Neural progenitor cell (in vitro differentiated cells): ENCODE results near the gene FAAP100. TPM values are rescaled to one million over a fixed set of nuclear protein-coding genes. Genes with fewer than 3 reads are reported as not detected.

ENCODE experiments used
- DNase-seq: peaks from one replicate; pipeline ENCODE4 v3.0.0-alpha.2; 2016; ENCODE audit warnings: low spot score
- H2AFZ ChIP-seq: fragments of 200-600 bp; sonication (generic); replicated peaks from 2 replicates; pipeline ENCODE4 v1.6.1; 2016; ENCODE audit warnings: antibody characterized with exemption
- H3F3A ChIP-seq: fragments of 200-600 bp; sonication (generic); 2 replicates; pipeline ENCODE4 v1.6.1; 2016; ENCODE audit warnings: antibody characterized with exemption, low read depth
- H3K27ac ChIP-seq: fragments of 200-600 bp; sonication (generic); 2 replicates; pipeline ENCODE4 v1.5.1; 2016; ENCODE audit warnings: mild to moderate bottlenecking
- H3K27me3 ChIP-seq: fragments of 200-600 bp; sonication (generic); 2 replicates; pipeline ENCODE4 v1.6.1; 2016; ENCODE audit warnings: mild to moderate bottlenecking, moderate library complexity
- H3K36me3 ChIP-seq: fragments of 200-600 bp; sonication (generic); 2 replicates; pipeline ENCODE4 v1.5.1; 2016
- H3K4me1 ChIP-seq: fragments of 200-600 bp; sonication (generic); 2 replicates; pipeline ENCODE4 v1.6.1; 2016; ENCODE audit warnings: mixed run types
- H3K4me2 ChIP-seq: fragments of 200-600 bp; sonication (generic); 2 replicates; pipeline ENCODE4 v1.6.1; 2016
- H3K4me3 ChIP-seq: fragments of 200-600 bp; sonication (generic); 2 replicates; pipeline ENCODE4 v1.5.1; 2016
- H3K79me2 ChIP-seq: fragments of 200-600 bp; sonication (generic); 2 replicates; pipeline ENCODE4 v1.6.1; 2016; ENCODE audit warnings: low read depth
- H3K9ac ChIP-seq: fragments of 200-600 bp; sonication (generic); 2 replicates; pipeline ENCODE4 v1.6.1; 2016
- H3K9me3 ChIP-seq: fragments of 200-600 bp; sonication (generic); 2 replicates; pipeline ENCODE4 v1.5.1; 2016; ENCODE audit warnings: low read depth
- H4K20me1 ChIP-seq: fragments of 200-600 bp; sonication (generic); 2 replicates; pipeline ENCODE4 v1.6.1; 2016; ENCODE audit warnings: low read depth
- H3K27ac Mint-ChIP-seq: 3 replicates; pipeline ENCODE4 v1.8.0; 2021; ENCODE audit warnings: mixed read lengths
- H3K27me3 Mint-ChIP-seq: 2 replicates; pipeline ENCODE4 v1.8.0; 2022; ENCODE audit warnings: low read depth, mild to moderate bottlenecking, inconsistent platforms, moderate library complexity, mixed read lengths; ENCODE audit not compliant: insufficient read depth
- H3K36me3 Mint-ChIP-seq: 3 replicates; pipeline ENCODE4 v1.8.0; 2021; ENCODE audit warnings: mixed read lengths
- H3K4me1 Mint-ChIP-seq: 3 replicates; pipeline ENCODE4 v1.8.0; 2021; ENCODE audit warnings: mixed read lengths
- H3K4me3 Mint-ChIP-seq: 3 replicates; pipeline ENCODE4 v1.8.0; 2021; ENCODE audit warnings: mild to moderate bottlenecking, moderate library complexity, mixed read lengths
- H3K9me3 Mint-ChIP-seq: 3 replicates; pipeline ENCODE4 v1.8.0; 2020; ENCODE audit warnings: mixed read lengths
- CTCF ChIP-seq: fragments of 200-600 bp; sonication (generic); IDR thresholded peaks from 2 replicates; pipeline ENCODE4 v1.5.1; 2017; ENCODE audit warnings: antibody characterized with exemption, mild to moderate bottlenecking
- EZH2 ChIP-seq: fragments of 200-600 bp; sonication (generic); IDR thresholded peaks from 2 replicates; pipeline ENCODE4 v1.6.1; 2017; ENCODE audit warnings: antibody characterized with exemption, mild to moderate bottlenecking, moderate library complexity
- EZH2phosphoT487 ChIP-seq: fragments of 200-600 bp; sonication (generic); IDR thresholded peaks from 2 replicates; pipeline ENCODE4 v1.6.1; 2017; ENCODE audit warnings: antibody characterized with exemption
- total RNA-seq: library from RNA; depleted of rRNA; stranded (reverse); fragments of >200 nt; gene quantifications from 2 replicates; pipeline ENCODE4 v1.2.3, GENCODE V29; 2015; ENCODE audit warnings: low replicate concordance

The FAAP100 gene
- total RNA-seq, 1 donor from 2014 or later = 9.7 TPM

- H3K9ac ChIP-seq = no peak overlapping the region
- peaks cover 20% of the 10 kb centered on the region for H3K27me3 Mint-ChIP-seq
- peaks cover 16% of the 10 kb centered on the region for H3F3A ChIP-seq
These were observed 4.7 kb upstream of the FAAP100 start for GRCh38 chr17:81556863-81557262.

GRCh38 chr17:81556175-81556691 lies 4.1 kb upstream of the FAAP100 start:
- no peak overlapping the region for H3K27ac Mint-ChIP-seq
- H3K4me3 ChIP-seq = no peak overlapping the region

More at GRCh38 chr17:81556863-81557262, 4.7 kb upstream of the FAAP100 start:
- H4K20me1 ChIP-seq = no peaks in the 10 kb centered on the region
- H3K9me3 Mint-ChIP-seq = no peaks in the 10 kb centered on the region
- peaks cover 9% of the 10 kb centered on the region for H3K36me3 Mint-ChIP-seq
- no peak overlapping the region for H3K4me3 ChIP-seq
- no peak overlapping the region for H3K4me2 ChIP-seq
- no peaks in the 10 kb centered on the region for H3K36me3 ChIP-seq
- no peak for DNase-seq
- H3K27ac ChIP-seq = no peak overlapping the region
- peaks cover 15% of the 10 kb centered on the region for H3K4me1 Mint-ChIP-seq
- no peak overlapping the region for H3K4me3 Mint-ChIP-seq
- no peak overlapping the region for H3K27ac Mint-ChIP-seq
- no peak overlapping the region for H2AFZ ChIP-seq
- TF ChIP-seq CTCF = no peak
- no peak for TF ChIP-seq EZH2phosphoT487
- TF ChIP-seq EZH2 = no peak
- peaks cover under 1% of the 10 kb centered on the region for H3K79me2 ChIP-seq
- H3K27me3 ChIP-seq = no peaks in the 10 kb centered on the region
- no peaks in the 10 kb centered on the region for H3K9me3 ChIP-seq
- H3K4me1 ChIP-seq = no peaks in the 10 kb centered on the region

DNA sequence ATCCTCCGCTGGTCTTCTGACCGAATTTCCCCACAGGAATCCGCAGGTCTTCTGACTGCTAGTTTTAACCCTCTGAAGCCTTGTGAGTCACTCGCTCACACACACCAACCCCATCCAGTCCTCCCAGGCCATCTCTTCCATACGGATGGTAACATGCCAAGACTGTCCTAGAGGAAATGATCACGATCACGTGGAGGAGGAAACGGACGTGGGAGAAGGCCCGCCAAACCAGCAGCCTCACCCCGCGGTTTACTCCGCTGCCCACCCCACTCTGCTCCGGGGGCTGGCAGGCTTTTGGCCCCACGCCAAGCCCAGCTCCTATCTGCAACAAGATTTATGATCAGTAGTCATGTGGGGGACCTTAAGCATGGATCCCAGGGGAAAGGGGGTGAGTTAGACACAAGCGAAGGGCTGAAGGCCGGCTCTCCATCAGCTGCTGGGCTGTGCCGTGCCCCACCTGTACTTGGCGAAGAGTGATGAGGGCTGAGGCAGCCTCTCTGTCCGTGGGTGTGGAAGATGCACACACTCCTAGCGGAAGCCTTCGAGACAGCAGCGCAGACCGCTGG lies 1.5 kb upstream of the FAAP100 start:
- Histone ChIP-seq H3K9me3 (no peaks in the 10 kb centered on the region), H3K4me2 (peak overlapping the region; percentile 93), H2AFZ (no peak overlapping the region), H3K9ac (no peak overlapping the region), H4K20me1 (peaks cover 6% of the 10 kb centered on the region), H3K4me1 (peaks cover 5% of the 10 kb centered on the region), H3K27ac (no peak overlapping the region), H3K27me3 (no peaks in the 10 kb centered on the region), H3K36me3 (no peaks in the 10 kb centered on the region), H3K79me2 (peaks cover 15% of the 10 kb centered on the region), H3K4me3 (peak overlapping the region; percentile 97), H3F3A (peaks cover 16% of the 10 kb centered on the region)
- H3K36me3 Mint-ChIP-seq = peaks cover 14% of the 10 kb centered on the region
- H3K27ac Mint-ChIP-seq = peak overlapping the region; percentile 79
- no peak for DNase-seq
- H3K9me3 Mint-ChIP-seq = no peaks in the 10 kb centered on the region
- TF ChIP-seq EZH2phosphoT487 = no peak
- no peak for TF ChIP-seq EZH2
- no peak for TF ChIP-seq CTCF
- H3K27me3 Mint-ChIP-seq = peaks cover 23% of the 10 kb centered on the region
- peaks cover 31% of the 10 kb centered on the region for H3K4me1 Mint-ChIP-seq
- H3K4me3 Mint-ChIP-seq = peak overlapping the region; percentile 90

More at GRCh38 chr17:81556175-81556691, 4.1 kb upstream of the FAAP100 start:
- Mint-ChIP-seq H3K36me3 (peaks cover 7% of the 10 kb centered on the region), H3K4me1 (peaks cover 18% of the 10 kb centered on the region), H3K9me3 (no peaks in the 10 kb centered on the region), H3K4me3 (no peak overlapping the region), H3K27me3 (peaks cover 23% of the 10 kb centered on the region)
- Histone ChIP-seq H3K27ac (no peak overlapping the region), H3K36me3 (no peaks in the 10 kb centered on the region), H2AFZ (no peak overlapping the region), H3F3A (peaks cover 16% of the 10 kb centered on the region), H3K9me3 (no peaks in the 10 kb centered on the region), H3K9ac (no peak overlapping the region), H3K79me2 (peaks cover 7% of the 10 kb centered on the region), H3K27me3 (no peaks in the 10 kb centered on the region), H4K20me1 (no peaks in the 10 kb centered on the region), H3K4me2 (no peak overlapping the region), H3K4me1 (peaks cover 1% of the 10 kb centered on the region)
- no peak for TF ChIP-seq CTCF
- no peak for TF ChIP-seq EZH2
- no peak for TF ChIP-seq EZH2phosphoT487
- no peak for DNase-seq
